ENCODE results near the gene RAP1GAP. TPM values are rescaled to one million over a fixed set of nuclear protein-coding genes. Genes with fewer than 3 reads are reported as not detected.

The RAP1GAP gene
- polyA plus RNA-seq, 1 donor from 2014 or later: 9.8 TPM

DNA sequence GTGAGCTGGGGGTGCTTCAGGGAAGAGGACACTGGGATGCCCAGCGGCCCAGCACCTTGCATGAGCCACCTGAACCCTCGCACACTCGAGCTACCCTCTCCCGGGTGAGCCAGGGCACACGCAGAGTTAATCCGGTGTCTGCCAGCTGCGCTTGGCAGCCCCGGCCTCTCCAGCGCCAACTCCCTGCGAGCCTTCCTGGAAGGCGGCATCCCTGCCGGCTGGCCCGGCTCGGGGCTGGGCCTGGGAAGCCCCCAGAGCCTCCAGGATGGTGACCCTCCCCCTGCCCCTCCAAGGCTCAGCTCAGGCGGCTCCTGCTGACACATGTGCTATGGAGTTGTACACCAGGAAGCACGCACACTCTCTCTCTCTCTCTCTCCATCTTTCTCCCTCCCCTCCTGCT is 48.7 kb downstream of the RAP1GAP start:
- Histone ChIP-seq H3K9ac (ENCODE audit: low read length) (no peak overlapping the region), H3K9me3 (ENCODE audit: low read length) (no peaks in the 10 kb centered on the region), H2AFZ (ENCODE audit: low read depth, low read length) (no peak overlapping the region), H3K36me3 (ENCODE audit: insufficient read depth, low read length) (no peaks in the 10 kb centered on the region), H3K4me2 (ENCODE audit: low read length) (no peak overlapping the region), H3K79me2 (replicated peaks; ENCODE audit: insufficient read depth, low read length) (no peaks in the 10 kb centered on the region), H3K27me3 (ENCODE audit: insufficient read depth, low read depth, low read length) (peaks cover 11% of the 10 kb centered on the region), H3F3A (ENCODE audit: insufficient read depth, low read length, poor library complexity, severe bottlenecking) (no peaks in the 10 kb centered on the region), H3K27ac (ENCODE audit: low read length) (no peak overlapping the region), H3K4me3 (ENCODE audit: low read length) (no peak overlapping the region), H3K9me2 (ENCODE audit: insufficient read depth, low read length) (no peaks in the 10 kb centered on the region), H4K20me1 (ENCODE audit: insufficient read depth) (no peaks in the 10 kb centered on the region)
- TF ChIP-seq MXI1 (conservative IDR thresholded peaks at IDR 0.05; ENCODE audit: poor library complexity, severe bottlenecking) (no peak), EZH2 (IDR thresholded peaks at IDR 0.05; ENCODE audit: borderline replicate concordance, insufficient read depth, low read length, poor library complexity, severe bottlenecking) (no peak), SMC3 (conservative IDR thresholded peaks at IDR 0.05; ENCODE audit: poor library complexity) (no peak)
- TF ChIP-seq, protein P1, sequence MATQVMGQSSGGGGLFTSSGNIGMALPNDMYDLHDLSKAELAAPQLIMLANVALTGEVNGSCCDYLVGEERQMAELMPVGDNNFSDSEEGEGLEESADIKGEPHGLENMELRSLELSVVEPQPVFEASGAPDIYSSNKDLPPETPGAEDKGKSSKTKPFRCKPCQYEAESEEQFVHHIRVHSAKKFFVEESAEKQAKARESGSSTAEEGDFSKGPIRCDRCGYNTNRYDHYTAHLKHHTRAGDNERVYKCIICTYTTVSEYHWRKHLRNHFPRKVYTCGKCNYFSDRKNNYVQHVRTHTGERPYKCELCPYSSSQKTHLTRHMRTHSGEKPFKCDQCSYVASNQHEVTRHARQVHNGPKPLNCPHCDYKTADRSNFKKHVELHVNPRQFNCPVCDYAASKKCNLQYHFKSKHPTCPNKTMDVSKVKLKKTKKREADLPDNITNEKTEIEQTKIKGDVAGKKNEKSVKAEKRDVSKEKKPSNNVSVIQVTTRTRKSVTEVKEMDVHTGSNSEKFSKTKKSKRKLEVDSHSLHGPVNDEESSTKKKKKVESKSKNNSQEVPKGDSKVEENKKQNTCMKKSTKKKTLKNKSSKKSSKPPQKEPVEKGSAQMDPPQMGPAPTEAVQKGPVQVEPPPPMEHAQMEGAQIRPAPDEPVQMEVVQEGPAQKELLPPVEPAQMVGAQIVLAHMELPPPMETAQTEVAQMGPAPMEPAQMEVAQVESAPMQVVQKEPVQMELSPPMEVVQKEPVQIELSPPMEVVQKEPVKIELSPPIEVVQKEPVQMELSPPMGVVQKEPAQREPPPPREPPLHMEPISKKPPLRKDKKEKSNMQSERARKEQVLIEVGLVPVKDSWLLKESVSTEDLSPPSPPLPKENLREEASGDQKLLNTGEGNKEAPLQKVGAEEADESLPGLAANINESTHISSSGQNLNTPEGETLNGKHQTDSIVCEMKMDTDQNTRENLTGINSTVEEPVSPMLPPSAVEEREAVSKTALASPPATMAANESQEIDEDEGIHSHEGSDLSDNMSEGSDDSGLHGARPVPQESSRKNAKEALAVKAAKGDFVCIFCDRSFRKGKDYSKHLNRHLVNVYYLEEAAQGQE (IDR thresholded peaks at IDR 0.05; ENCODE audit: borderline replicate concordance): no peak
- TF ChIP-seq, protein P2, sequence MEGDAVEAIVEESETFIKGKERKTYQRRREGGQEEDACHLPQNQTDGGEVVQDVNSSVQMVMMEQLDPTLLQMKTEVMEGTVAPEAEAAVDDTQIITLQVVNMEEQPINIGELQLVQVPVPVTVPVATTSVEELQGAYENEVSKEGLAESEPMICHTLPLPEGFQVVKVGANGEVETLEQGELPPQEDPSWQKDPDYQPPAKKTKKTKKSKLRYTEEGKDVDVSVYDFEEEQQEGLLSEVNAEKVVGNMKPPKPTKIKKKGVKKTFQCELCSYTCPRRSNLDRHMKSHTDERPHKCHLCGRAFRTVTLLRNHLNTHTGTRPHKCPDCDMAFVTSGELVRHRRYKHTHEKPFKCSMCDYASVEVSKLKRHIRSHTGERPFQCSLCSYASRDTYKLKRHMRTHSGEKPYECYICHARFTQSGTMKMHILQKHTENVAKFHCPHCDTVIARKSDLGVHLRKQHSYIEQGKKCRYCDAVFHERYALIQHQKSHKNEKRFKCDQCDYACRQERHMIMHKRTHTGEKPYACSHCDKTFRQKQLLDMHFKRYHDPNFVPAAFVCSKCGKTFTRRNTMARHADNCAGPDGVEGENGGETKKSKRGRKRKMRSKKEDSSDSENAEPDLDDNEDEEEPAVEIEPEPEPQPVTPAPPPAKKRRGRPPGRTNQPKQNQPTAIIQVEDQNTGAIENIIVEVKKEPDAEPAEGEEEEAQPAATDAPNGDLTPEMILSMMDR (IDR thresholded peaks at IDR 0.05; ENCODE audit: poor library complexity, severe bottlenecking): no peak

DNA sequence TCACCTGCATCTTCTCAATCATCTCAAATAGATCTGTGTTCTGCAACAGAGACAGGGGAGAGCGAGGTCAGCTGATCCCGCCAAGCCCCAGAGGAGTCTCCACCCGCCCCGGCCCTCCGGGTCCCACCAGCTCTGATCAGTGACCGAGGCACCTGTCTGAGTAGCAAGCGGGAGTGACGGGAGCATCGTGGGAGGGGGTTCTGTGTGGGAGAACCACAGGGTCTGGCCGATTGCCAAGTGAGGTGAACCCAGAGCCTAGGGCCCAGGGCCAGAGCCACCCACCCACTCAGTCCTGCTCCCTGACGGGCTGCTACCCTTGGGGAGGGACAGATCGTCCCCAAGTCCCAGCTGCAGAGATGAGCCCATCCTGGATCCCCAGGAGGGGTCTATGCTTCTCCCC is 49.1 kb downstream of the RAP1GAP start:
- Histone ChIP-seq H3K4me2 (ENCODE audit: low read length) (no peak overlapping the region), H3K36me3 (ENCODE audit: insufficient read depth, low read length) (no peaks in the 10 kb centered on the region), H3K4me3 (ENCODE audit: low read length) (peak overlapping the region; percentile 44), H3K9ac (ENCODE audit: low read length) (peak overlapping the region; percentile 51), H3K27me3 (ENCODE audit: insufficient read depth, low read depth, low read length) (peaks cover 11% of the 10 kb centered on the region), H2AFZ (ENCODE audit: low read depth, low read length) (no peak overlapping the region), H3K9me3 (ENCODE audit: low read length) (no peaks in the 10 kb centered on the region), H3K27ac (ENCODE audit: low read length) (peak overlapping the region; percentile 45), H4K20me1 (ENCODE audit: insufficient read depth) (no peaks in the 10 kb centered on the region), H3K9me2 (ENCODE audit: insufficient read depth, low read length) (no peaks in the 10 kb centered on the region), H3F3A (ENCODE audit: insufficient read depth, low read length, poor library complexity, severe bottlenecking) (no peaks in the 10 kb centered on the region), H3K79me2 (replicated peaks; ENCODE audit: insufficient read depth, low read length) (no peaks in the 10 kb centered on the region)
- TF ChIP-seq, protein P2 (IDR thresholded peaks at IDR 0.05; ENCODE audit: poor library complexity, severe bottlenecking): no peak
- TF ChIP-seq, protein P1 (IDR thresholded peaks at IDR 0.05; ENCODE audit: borderline replicate concordance): no peak
- no peak for TF ChIP-seq EP300 (conservative IDR thresholded peaks at IDR 0.05; ENCODE audit: poor library complexity, severe bottlenecking)
- no peak for TF ChIP-seq POLR2AphosphoS5 (IDR thresholded peaks at IDR 0.05)

Measured in neural cell (in vitro differentiated cells).